Endothelial cell of umbilical vein (primary cell): ENCODE data around the gene FMO2. TPM values are rescaled to one million over a fixed set of nuclear protein-coding genes. Genes with fewer than 3 reads are reported as not detected.

ENCODE experiments used
- BruUV-seq: library from RNA; stranded (reverse); fragments of 400-500 nt; replicated peaks from 2 replicates; lab custom pipeline; 2021; lab: Mats Ljungman, UMichigan
- CTCF ChIA-PET: fragments of 300-600, 350-600 bp; sonication (Branson Sonifier 250); formaldehyde crosslinking; loops from one replicate; lab custom pipeline; 2021; ENCODE audit warnings: antibody characterized with exemption, inconsistent platforms; lab: Charles Lee
- POLR2A ChIA-PET: fragments of 300-600, 350-600 bp; sonication (Branson Sonifier 250); formaldehyde crosslinking; loops from one replicate; lab custom pipeline; 2021; ENCODE audit warnings: antibody characterized with exemption, inconsistent platforms; lab: Charles Lee
- DNase-seq: peaks from one replicate; pipeline ENCODE4 v3.0.0-alpha.2; 2011; ENCODE audit warnings: low read depth, low spot score
- FAIRE-seq: peaks from 2 replicates; lab custom pipeline; 2011; peaks lifted over from hg19 to GRCh38; lab: Jason Lieb, UNC
- H2AFZ ChIP-seq: 2 replicates; pipeline ENCODE4 v1.6.0; 2012; ENCODE audit warnings: low read depth, low read length, control low read depth, inconsistent platforms
- H3K27ac ChIP-seq: 2 replicates; pipeline ENCODE4 v1.5.1; 2011; ENCODE audit warnings: low read depth, mild to moderate bottlenecking, control low read depth, low read length, moderate library complexity; ENCODE audit not compliant: insufficient read depth
- H3K27me3 ChIP-seq, 2 experiments: 2 replicates each; pipeline versions ENCODE4 v1.6.0 to v1.6.1; 2011; ENCODE audit warnings: low read length in 2 of 2, mixed read lengths in 1 of 2; ENCODE audit not compliant: control insufficient read depth in 2 of 2, insufficient read depth in 2 of 2
- H3K36me3 ChIP-seq, 2 experiments: 2 replicates in 1 of 2; 3 replicates in 1 of 2; pipeline ENCODE4 v1.5.1; 2011; ENCODE audit warnings: low read length in 2 of 2, mild to moderate bottlenecking in 1 of 2, moderate library complexity in 1 of 2; ENCODE audit not compliant: control insufficient read depth in 2 of 2, insufficient read depth in 2 of 2; ENCODE audit errors: extremely low read depth in 1 of 2
- H3K4me1 ChIP-seq: 3 replicates; pipeline ENCODE4 v1.5.1; 2011; ENCODE audit warnings: mild to moderate bottlenecking, low read length; ENCODE audit not compliant: control insufficient read depth, insufficient read depth; ENCODE audit errors: extremely low read depth
- H3K4me2 ChIP-seq: 2 replicates; pipeline ENCODE4 v1.6.1; 2011; ENCODE audit warnings: low read length, control low read depth, mixed read lengths; ENCODE audit not compliant: insufficient read depth
- H3K4me3 ChIP-seq, 3 experiments: fragments of 200-600 bp in 1 of 3; sonication (generic), shearing (Covaris generic) in 1 of 3; replicated peaks in 1 of 3; 2 replicates each; pipeline ENCODE4 v1.5.1; 2011 to 2016; ENCODE audit warnings: control low read depth in 3 of 3, low read length in 3 of 3, mild to moderate bottlenecking in 2 of 3, inconsistent platforms in 1 of 3, low read depth in 1 of 3, moderate library complexity in 1 of 3; ENCODE audit not compliant: insufficient read depth in 1 of 3
- H3K79me2 ChIP-seq: 2 replicates; pipeline ENCODE4 v1.6.0; 2012; ENCODE audit warnings: low read length, inconsistent platforms; ENCODE audit not compliant: control insufficient read depth, insufficient read depth
- H3K9ac ChIP-seq: replicated peaks from 2 replicates; pipeline ENCODE3; 2011; ENCODE audit warnings: low read length, control low read depth; ENCODE audit not compliant: insufficient read depth; ENCODE audit errors: extremely low read depth
- H3K9me1 ChIP-seq: replicated peaks from 3 replicates; pipeline ENCODE4 v1.6.0; 2011; ENCODE audit warnings: mild to moderate bottlenecking, low read length; ENCODE audit not compliant: control insufficient read depth, insufficient read depth; ENCODE audit errors: extremely low read depth
- H3K9me3 ChIP-seq: replicated peaks from 2 replicates; pipeline ENCODE4 v1.5.1; 2012; ENCODE audit warnings: low read length, inconsistent platforms; ENCODE audit not compliant: control insufficient read depth, insufficient read depth
- H4K20me1 ChIP-seq: replicated peaks from 2 replicates; pipeline ENCODE3; 2011; ENCODE audit warnings: mild to moderate bottlenecking, low read length; ENCODE audit not compliant: control insufficient read depth, insufficient read depth; ENCODE audit errors: extremely low read depth
- CTCF ChIP-seq, 2 donors: IDR thresholded peaks; 1 replicate in 1 of 2; 2 replicates in 1 of 2; pipeline ENCODE4 v1.5.1; 2011; ENCODE audit warnings: low read length in 2 of 2, mild to moderate bottlenecking in 2 of 2, moderate library complexity in 2 of 2, control low read depth in 1 of 2, inconsistent platforms in 1 of 2, low read depth in 1 of 2; ENCODE audit not compliant: insufficient read depth in 1 of 2; ENCODE audit errors: extremely low read depth in 1 of 2
- EZH2 ChIP-seq: IDR thresholded peaks from 2 replicates; pipeline ENCODE4 v1.6.1; 2012; ENCODE audit warnings: borderline replicate concordance, low read depth, mild to moderate bottlenecking, moderate library complexity, low read length, inconsistent platforms; ENCODE audit not compliant: severe bottlenecking
- FOS ChIP-seq: IDR thresholded peaks from 2 replicates; pipeline ENCODE4 v1.6.1; 2011; ENCODE audit warnings: mild to moderate bottlenecking, low read length, moderate library complexity, borderline replicate concordance; ENCODE audit not compliant: insufficient read depth
- GATA2 ChIP-seq: IDR thresholded peaks from 2 replicates; pipeline ENCODE4 v1.7.0; 2011; ENCODE audit warnings: low read depth, mild to moderate bottlenecking, moderate library complexity, mixed read lengths, low read length; ENCODE audit not compliant: insufficient read length, insufficient read depth
- JUN ChIP-seq: IDR thresholded peaks from 2 replicates; pipeline ENCODE4 v1.6.1; 2011; ENCODE audit warnings: borderline replicate concordance, low read depth; ENCODE audit not compliant: insufficient read length, insufficient read depth
- MYC ChIP-seq: IDR thresholded peaks from one replicate; pipeline ENCODE4 v1.6.1; 2011; ENCODE audit warnings: mild to moderate bottlenecking, low read depth, low read length
- POLR2A ChIP-seq: IDR thresholded peaks from 2 replicates; pipeline ENCODE4 v1.6.1; 2012; ENCODE audit warnings: low read depth, mild to moderate bottlenecking, control low read depth, low read length
- POLR2AphosphoS5 ChIP-seq: IDR thresholded peaks from 2 replicates; pipeline ENCODE4 v1.6.1; 2012; ENCODE audit warnings: low read depth, mild to moderate bottlenecking, control low read depth, low read length, moderate library complexity; ENCODE audit not compliant: insufficient read depth
- dilution Hi-C: fragments of 300-500 bp; cut with MboI; formaldehyde crosslinking; loops from one replicate; pipeline ENCODE4 v1.15.0; 2019; ENCODE audit warnings: low sequenced_read_pairs; ENCODE audit not compliant: extremely low pct_ligation_motif_present
- intact Hi-C: fragments of 100-400 bp; cut with micrococcal nuclease; formaldehyde crosslinking; loops from one replicate; pipeline ENCODE4 v1.10.0; 2022
- polyA plus RNA-seq, 4 experiments: library from polyadenylated mRNA; depleted of rRNA in 3 of 4; stranded (reverse) in 3 of 4; unstranded in 1 of 4; fragments of >200 nt; gene quantifications; 2 replicates each; pipeline versions ENCODE4 v1.2.1 to v1.2.3, GENCODE V29; 2011 to 2012; ENCODE audit warnings: missing spikeins in 1 of 4
- total RNA-seq: library from RNA; stranded (reverse); gene quantifications from 2 replicates; pipeline ENCODE4 v1.2.3, GENCODE V29; 2021
- TF ChIP-seq, protein P1 (sequence below): IDR thresholded peaks from 2 replicates; pipeline ENCODE4 v1.6.1; 2011; ENCODE audit not compliant: insufficient read depth, insufficient read length

Gene FMO2
- total and polyA plus RNA-seq, 2 donors (not counting 3 experiments of a cell fraction or from before 2014, with no cell fraction given), result not detected

GRCh38 chr1:171218661-171219060 lies 33.6 kb downstream of the FMO2 start:
- ChIA-PET POLR2A (no interaction called here), CTCF (interaction anchor here (1.4 kb wide), 1 partner anchor 27 kb away, joined by 4 read pairs; no protein-coding TSS in a partner anchor)
- H2AFZ ChIP-seq, result no peak overlapping the region
- intact Hi-C loops (no loop called here), dilution Hi-C loops (no loop called here)
- no peaks in the 10 kb centered on the region for H3K36me3 ChIP-seq
- no peaks in the 10 kb centered on the region for H3K4me1 ChIP-seq
- FAIRE-seq, result no peak
- H3K79me2 ChIP-seq, result no peaks in the 10 kb centered on the region
- H3K9me3 ChIP-seq, result no peaks in the 10 kb centered on the region
- no peak overlapping the region for H3K4me3 ChIP-seq
- H3K9me1 ChIP-seq, result no peaks in the 10 kb centered on the region
- H3K27ac ChIP-seq, result no peak overlapping the region
- no TSS peak for BruUV-seq
- TF ChIP-seq, protein P1, sequence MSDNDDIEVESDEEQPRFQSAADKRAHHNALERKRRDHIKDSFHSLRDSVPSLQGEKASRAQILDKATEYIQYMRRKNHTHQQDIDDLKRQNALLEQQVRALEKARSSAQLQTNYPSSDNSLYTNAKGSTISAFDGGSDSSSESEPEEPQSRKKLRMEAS, result no peak
- TF ChIP-seq MYC (no peak), EZH2 (no peak), POLR2AphosphoS5 (no peak), GATA2 (no peak), FOS (no peak), JUN (no peak), POLR2A (no peak), CTCF (IDR thresholded peaks at IDR 0.05; ENCODE audit: extremely low read depth in 1 of 2, insufficient read depth in 1 of 2, low read depth in 1 of 2, low read length in 2 of 2) (no peak)
- no peaks in the 10 kb centered on the region for H3K27me3 ChIP-seq
- DNase-seq, result no peak
- no peak overlapping the region for H3K4me2 ChIP-seq
- no peaks in the 10 kb centered on the region for H4K20me1 ChIP-seq
- H3K9ac ChIP-seq, result no peak overlapping the region
